ENCODE results near the gene IGFBPL1.
"Not testable (repeated sequence)": the region's sequence is repeated elsewhere in the genome, so short reads cannot be mapped to it uniquely, and the experiment has no call there.

Gene IGFBPL1

DNA sequence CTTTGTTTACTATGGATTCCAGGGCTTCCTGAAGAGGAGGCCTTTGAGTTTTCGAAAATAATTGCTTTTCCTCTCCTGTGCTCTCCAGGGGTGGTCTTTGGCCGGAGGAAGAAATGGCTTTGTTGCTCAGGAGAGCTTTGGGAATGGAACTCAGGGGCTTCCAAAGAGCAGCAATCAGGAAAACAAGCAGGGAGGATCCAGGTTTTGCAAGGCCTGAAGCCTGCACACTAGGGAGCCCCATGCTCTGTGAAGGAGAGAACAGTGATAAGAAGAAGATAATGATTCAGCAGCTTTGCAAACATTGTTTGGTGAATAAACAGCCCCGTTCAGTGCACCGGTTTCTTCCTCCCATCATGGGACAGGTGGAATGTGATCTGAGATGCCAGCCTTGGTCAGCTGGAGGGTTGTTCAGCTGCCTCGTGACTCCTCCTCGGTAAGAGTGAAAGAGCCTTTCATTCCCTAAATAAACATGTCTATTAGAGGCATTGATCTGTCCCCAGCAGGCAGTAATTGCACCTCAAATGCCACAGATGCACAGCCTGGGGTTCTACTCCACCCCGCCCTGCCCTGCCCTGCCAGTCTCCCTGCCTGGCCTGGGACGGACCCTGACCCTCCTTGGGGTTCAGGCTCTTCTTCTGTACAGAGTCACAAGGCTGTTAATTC is 43.3 kb downstream of the IGFBPL1 start:
- no peak for DNase-seq (ENCODE audit: low read depth in 1 of 2, low spot score in 1 of 2)

DNA sequence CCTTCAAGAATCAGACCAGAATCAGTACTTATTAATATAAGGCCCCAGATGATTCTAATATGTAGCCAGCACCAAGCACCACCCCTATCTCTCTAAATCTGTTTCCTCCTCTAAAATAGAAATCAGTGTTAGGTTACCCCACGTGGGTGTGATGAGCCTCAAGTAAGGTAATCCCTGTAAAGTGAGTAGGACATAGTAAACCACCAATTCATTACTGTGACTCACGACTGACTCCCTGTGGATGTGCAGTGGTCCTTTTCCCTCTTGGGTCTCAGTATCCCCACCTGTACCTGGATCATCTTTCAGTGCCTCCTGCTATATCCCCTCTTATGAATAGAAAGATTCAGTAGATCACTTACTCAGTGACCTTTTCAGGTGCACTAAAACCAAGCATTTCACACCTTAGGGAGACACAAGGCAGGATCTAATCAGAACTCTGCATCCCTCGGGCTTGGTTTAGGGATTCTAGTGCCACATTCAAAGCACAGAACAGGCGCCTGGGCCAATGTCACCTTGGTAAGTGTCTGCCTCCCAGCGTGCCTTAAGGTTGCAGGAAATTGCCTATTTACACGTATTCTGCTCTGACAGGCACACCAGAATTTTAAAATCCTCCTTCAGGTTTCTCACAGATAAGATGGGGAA is 43.9 kb downstream of the IGFBPL1 start:
- DNase-seq (ENCODE audit: low read depth in 1 of 2, low spot score in 1 of 2): no peak

DNA sequence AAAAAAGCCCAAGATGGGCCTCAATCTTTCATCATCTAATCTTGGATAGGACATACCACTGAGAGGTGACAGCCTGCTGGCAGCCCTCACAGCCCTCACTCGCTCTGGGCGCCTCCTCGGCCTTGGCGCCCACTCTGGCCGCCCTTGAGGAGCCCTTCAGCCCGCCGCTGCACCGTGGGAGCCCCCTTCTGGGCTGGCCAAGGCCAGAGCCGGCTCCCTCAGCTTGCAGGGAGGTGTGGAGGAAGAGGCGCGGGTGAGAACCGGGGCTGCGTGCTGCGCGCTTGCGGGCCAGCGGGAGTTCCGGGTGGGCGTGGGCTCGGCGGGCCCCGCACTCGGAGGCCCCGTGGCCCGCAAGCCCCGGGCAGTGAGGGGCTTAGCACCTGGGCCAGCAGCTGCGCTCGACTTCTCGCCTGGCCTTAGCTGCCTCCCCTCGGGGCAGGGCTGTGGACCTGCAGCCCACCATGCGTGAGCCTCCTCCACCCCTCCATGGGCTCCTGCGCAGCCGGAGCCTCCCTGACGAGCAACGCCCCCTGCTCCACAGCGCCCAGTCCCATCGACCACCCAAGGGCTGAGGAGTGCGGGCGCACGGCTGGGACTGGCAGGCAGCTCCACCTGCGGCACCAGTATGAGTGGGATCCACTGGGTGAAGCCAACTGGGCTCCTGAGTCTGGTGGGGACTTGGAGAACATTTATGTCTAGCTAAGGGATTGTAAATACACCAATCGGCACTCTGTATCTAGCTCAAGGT is 46.7 kb downstream of the IGFBPL1 start:
- not testable (repeated sequence) for DNase-seq (ENCODE audit: low read depth in 1 of 2, low spot score in 1 of 2)

DNA sequence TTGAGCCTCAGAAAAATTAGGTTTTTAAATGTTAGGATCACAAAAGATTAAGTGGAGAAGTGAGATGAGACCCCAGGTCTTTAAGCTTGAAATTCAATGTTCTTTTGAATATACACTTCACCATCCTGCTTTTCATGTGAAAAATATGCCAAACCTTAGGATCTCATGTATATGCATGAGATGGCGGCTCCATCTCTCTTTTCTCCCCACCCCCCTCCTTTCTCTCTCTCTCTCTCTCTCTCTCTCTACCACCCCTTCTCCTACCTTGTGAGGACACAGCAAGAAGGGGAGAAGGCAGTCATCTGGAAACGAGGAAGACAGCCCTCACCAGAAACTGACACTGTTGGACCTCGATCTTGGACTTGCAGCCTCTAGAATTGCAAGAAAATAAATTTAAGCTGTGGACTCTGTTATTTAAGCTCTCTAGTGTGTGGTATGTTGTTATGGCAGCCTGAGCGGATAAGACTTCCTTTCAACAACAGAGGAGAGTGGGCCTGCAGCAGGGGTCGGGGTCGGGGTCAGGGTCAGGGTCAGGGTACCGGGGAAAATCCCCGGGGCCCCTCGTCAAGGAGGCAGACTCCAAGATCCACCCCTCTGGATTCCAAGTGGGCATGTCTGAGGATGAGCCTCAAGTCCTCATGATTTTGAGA is 48.1 kb downstream of the IGFBPL1 start:
- no peak for DNase-seq (ENCODE audit: low read depth in 1 of 2, low spot score in 1 of 2)

DNA sequence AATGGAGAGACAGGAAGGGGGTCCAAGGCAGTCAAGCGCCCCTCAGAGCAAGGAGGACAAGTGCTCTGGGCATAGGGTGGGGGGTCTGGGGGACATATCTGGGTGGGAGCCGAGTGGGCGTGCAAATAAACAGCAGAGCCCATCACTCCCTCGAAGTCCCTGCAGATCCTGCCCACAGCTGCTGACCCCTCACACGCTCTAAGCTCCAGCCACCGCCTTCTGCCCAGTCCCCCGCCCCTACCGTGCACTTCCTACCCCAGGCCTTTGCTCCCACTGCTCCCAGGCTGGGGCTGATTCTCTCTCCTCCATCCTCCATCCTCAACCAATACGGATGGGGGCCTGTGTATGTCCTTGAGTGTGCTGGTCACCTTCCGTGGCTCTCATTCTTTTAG is 48.7 kb downstream of the IGFBPL1 start:
- DNase-seq (ENCODE audit: low read depth in 1 of 2, low spot score in 1 of 2): no peak

DNA sequence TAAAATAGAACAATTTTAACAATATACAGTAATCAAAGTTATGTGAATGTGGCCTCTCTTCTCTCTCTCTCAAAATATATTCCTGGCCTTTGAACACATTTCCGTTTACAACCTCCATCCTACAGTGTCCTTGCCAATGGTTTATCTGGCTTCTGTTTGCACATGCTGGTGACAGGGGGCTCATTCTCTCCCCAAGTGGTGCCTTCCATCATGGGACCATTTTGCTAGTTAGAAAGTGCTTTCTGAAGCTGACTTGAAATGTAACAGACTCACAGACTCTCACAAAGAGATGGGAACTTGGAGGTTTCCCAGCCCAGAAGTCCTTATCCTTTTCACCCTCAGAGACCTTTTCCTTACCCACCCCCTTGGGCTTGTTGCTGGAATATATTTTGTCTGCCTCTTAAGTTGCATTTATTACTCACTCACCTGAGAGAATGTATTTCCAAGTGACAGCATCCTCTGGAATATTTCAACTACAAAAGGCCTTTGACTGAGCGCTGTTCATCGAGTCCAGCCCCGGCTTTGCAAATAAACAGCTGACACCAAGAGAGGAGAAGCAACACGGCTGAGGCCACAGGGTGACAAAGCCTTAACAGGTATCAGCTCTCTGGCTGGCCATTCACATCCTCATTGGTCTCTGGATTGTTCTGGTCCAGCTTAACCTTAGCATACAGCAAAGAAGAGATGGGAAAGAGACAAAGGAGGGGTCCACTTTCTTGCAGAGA is 49.2 kb downstream of the IGFBPL1 start:
- DNase-seq (ENCODE audit: low read depth in 1 of 2, low spot score in 1 of 2): no peak

DNA sequence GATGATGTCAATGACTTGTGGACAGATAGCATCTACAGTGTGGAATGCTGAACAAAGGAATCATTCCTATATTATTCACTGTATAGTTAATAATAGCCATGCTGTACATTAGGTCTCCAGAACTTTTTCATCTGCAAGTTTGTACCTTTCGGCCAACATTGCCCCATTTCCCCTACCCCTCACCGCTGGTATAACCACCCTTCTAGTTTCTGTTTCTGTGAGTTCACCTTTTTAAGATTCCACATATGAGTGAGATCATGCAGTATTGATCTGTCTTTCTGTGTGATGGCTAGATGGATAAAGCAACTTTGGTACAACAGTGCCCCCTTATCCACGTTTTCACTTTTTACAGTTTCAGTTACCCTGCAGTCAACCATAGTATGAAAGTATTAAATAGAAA is 50.6 kb downstream of the IGFBPL1 start:
- no peak for DNase-seq (ENCODE audit: low read depth in 1 of 2, low spot score in 1 of 2)

DNA sequence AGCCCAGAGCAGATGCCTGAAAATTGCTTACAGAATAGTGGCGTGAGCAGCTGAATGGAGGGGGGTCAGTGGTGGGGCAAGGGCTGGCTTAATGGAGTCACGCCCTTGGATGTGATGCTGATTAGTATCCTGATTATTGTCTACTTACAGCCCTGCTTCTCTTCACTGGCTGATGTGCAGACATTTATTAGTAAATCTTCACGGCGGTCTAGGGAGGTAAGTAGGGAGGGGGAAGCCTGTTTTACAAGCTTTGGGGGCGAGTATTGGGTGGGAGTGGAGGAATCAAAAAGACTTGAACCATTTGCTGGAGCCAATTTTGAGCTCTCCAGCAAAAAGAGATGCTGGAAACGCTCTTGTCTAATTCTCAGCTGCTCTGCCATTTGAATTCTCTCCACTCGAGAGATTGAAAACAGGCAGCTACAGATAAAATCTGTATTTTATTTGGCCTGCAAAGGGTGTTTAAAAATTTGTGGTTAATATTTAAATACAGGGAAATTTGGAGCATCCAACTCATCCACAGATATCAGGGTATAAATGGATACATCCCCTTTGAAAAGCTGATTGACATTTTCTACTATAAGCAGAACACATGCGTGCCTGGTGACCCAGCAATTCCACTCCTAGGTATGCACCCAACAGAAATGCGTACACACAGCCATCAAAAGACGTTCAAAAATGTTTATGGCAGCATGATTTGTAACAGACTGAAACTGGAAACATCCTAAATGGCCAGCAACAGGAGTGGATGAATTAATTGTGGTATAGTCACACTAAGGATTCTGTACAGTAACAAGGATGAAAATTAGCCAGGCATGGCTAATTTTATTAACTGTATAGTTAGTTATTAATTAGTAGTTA is 51.3 kb downstream of the IGFBPL1 start:
- no peak for DNase-seq (ENCODE audit: low read depth in 1 of 2, low spot score in 1 of 2)

DNA sequence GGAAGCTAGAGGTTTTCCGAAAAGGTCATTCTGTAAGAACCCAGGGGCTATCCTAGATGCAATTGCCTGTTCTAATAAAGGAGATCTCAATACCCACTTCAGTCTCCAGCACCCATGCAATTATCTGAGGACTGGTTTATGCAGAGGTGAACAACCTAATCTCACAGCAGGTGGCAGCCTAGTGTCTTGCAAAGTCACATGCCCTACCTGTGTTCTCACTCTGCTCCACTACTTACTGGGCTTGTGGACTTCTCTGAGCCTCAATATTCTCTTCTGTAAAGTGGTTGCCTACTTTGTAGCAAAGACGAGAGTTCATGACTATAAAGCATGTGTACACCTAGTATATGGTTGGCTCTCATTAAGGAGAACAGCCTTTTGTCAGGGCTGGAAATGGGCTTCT is 52.8 kb downstream of the IGFBPL1 start:
- no peak for DNase-seq (ENCODE audit: low read depth in 1 of 2, low spot score in 1 of 2)

DNA sequence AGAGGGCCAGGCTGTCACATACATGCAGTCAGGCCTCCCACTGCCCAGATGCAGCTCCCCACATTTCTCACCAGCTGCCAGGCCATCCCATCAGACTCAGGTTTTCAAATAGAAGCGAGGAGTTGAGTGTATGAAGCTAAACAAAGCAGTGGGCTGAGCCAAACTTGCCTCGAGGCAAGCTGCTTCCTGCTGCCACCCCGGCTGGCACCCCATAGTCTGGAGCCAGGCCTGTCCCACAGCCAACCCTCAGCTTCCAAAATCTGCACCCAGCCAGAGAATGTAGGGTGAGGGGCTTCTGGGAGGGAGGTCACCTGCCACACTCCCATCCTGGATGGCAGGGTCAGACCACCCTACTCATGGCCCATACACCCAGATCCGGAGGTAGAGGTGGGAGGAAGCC is 54.1 kb downstream of the IGFBPL1 start:
- DNase-seq (ENCODE audit: low read depth in 1 of 2, low spot score in 1 of 2): no peak

DNA sequence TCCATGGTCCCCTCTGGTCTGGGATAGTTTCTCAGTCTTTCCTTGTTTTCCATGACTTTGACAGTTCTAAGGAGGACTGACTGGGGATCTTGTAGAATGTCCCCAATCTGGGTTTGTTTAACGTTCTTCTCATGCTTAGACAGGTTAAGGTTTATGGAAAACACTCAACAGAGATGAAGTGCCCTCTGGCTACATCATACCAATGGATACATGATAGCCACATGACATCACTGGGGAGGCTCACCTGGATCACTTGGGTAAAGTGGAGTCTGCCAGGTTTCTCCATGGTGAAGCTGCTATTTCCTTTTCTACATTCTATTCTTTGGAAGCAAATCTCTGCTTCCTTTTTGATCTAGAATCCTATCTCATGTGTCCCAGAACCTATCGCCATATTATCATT is 55.5 kb downstream of the IGFBPL1 start:
- DNase-seq (ENCODE audit: low read depth in 1 of 2, low spot score in 1 of 2): no peak

DNA sequence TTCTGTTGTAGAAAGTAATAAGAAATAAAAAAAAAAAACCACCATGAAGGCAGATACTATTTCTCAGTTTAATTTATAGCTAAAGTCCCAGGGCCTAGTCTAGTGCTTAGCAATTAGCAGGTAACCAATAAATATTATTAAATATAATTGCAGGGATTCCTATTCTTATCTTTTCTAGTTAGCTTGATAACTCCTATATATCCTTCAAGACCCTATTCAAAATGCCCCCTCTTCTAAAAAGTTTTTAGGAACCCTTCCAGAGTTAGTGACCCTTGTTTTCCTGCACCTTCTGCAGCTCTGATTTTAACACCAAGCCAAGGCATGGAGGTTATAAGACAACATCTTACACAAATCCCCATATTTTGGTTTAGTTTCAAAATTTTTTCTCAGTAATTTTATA is 56.4 kb downstream of the IGFBPL1 start:
- DNase-seq (ENCODE audit: low read depth in 1 of 2, low spot score in 1 of 2): no peak

DNA sequence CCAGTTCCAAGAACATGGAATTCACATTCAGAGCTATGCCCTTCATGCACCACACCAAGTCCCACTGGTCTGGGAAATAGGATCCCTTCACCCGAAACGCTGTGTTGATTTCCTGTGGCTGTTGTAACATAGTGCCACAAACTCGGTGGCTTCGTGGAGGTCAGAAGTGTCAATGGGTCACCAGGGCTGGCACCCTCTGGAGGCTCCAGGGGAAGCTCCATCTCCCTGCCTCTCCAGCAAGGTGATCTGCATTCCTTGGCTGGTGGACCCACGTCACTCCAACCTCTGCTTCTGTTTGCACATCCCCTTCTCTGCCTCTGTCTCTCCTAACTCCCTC is 60.7 kb downstream of the IGFBPL1 start:
- no peak for DNase-seq (ENCODE audit: low read depth in 1 of 2, low spot score in 1 of 2)

DNA sequence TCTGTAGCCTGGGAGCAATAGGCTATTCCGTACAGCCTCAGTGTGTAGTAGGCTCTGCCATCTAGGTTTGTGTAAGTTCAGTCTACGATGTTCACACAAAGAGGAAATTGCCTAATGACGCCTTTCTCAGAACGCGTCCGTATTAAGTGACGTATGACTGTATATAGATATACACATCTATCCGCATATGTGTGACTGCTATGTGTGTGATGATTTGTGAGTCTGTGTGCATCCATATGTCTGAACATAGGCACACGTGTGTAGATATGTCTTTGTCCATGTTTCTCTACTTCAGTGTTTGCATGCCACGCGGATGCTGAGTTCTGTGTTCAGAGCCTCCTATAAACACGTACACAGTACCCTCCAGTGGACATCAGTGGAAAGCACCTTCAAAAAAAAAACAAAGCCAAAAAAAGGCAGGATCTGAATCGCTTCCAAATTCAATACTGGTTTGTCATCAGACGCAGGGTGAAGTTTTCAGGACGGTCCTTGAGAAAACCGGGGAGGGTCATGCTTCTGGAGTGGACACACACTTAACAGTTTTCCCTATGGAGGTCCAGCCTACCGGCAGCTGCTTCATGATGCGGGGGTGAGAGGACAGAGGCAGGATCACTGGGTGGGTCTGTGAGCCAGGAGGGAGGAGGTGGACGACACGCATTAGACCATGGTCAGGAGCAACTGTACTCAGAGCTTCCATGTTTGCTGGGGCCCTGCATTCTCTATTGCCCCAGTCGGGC is 61.2 kb downstream of the IGFBPL1 start:
- DNase-seq (ENCODE audit: low read depth in 1 of 2, low spot score in 1 of 2): no peak

DNA sequence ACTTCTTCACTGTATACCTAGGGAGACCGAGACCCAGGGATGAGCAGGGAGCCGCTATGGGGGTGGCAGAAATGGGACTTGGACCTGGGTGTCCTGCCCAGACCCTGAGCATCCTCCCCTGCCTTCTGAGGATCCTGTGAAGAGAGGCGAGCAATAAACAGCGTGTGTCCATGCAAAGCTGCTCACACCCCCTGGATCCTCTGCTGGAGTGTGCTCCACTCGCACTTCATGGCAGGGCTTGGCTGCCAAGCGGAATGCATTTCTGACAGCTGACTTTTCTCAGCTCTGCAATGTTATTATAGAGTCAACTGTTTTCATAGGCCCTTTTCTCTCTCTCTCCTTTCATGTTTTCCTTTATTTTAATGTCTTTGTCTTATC is 62.8 kb downstream of the IGFBPL1 start:
- no peak for DNase-seq (ENCODE audit: low read depth in 1 of 2, low spot score in 1 of 2)

DNA sequence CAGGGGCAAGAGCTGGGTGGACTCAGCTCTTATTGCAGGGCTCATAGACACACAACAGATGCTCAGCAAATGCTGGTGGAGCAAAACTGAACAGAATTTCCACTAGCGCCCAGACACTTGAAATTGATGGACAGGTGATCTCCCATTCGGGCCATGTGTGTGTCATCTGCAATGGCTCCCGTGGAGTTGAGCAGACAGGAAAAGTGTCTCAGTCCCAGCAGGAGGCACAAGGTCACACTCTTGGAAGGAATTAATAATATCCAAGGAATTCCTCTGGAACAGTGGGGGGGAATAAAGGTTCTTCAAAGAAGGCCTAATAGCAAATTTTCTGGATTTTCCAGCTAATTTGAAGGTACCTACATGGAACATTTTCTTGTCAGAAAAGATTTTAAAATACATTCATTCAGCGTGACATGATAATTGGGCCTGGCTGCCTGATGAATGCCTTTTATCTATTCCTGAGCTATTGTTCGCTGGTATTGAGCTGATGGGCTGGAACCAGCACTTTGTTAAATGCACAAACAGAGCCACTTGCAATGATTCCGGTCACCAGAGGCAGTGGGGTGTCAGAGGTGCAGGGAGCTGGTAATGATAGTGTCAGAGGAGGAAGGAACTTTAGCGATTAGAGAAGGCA is 63.3 kb downstream of the IGFBPL1 start:
- DNase-seq (ENCODE audit: low read depth in 1 of 2, low spot score in 1 of 2): no peak

DNA sequence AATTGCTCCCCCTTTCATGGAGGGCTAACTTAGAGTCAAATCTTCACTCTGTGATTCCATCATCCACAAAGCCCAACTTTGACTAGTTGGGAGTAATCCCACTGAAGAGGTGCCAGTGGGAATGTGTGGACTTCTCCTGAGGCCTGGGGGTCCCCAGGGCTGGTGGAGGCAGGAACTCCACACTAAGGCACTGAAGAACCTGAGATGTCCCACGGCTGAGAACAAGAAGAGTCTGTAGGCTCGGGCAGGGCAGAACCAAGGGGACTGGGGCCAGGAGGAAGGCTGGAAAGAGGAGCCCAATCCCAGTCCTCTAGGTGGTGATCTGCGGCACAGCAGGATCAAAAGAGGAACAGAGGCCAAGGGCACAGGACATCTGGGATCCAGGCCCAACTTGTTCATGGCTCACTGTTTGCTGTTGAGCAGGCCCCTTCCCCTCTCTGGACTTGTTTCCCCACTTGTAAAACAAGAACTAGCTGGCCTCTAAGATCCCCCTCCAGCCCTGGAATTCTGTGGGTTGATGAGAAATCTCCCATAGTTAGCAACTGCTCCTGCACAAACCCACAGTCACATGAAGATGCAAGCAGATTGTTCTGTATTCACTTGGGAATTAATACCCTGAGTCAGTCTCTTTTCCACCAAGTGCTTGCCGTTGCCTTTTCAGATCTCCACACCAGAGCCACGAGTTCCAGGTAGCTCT is 64.4 kb downstream of the IGFBPL1 start:
- DNase-seq (ENCODE audit: low read depth in 1 of 2, low spot score in 1 of 2): no peak

DNA sequence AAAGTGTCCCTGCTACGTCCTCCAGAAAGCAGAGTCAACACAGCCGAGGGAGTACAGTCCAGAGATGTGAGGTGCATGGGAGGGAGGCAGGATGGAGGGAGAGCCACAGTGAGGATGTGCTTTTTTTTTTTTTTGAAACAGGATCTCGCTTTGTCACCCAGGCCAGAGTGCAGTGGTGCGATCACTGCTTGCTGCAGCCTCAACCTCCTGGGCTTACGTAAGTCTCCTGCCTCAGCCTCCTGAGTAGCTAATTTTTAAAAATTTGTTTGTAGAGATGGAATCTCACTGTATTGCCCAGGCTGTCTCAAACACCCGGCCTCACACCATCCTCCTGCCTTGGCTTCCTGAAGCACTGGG is 65.0 kb downstream of the IGFBPL1 start:
- DNase-seq (ENCODE audit: low read depth in 1 of 2, low spot score in 1 of 2): no peak

All from stimulated activated CD4-positive, alpha-beta T cell treated with anti-CD3 and anti-CD28 coated beads, Interleukin-15, amount 100 ng/mL, for 1 hour (primary cell).